Measurements from ENCODE around the gene SLC16A10.
"Not testable (repeated sequence)": the region's sequence is repeated elsewhere in the genome, so short reads cannot be mapped to it uniquely, and the experiment has no call there.

Gene SLC16A10

GRCh38 chr6:111220383-111221031 is 133.2 kb downstream of the SLC16A10 start:
- DNase-seq (ENCODE audit: low spot score): no peak

- no peak for DNase-seq (ENCODE audit: low spot score)
Measured at GRCh38 chr6:111221804-111222203, 134.5 kb downstream of the SLC16A10 start.

GRCh38 chr6:111222341-111222740 is 135.0 kb downstream of the SLC16A10 start:
- no peak for DNase-seq (ENCODE audit: low spot score)

- peak; percentile 37 for DNase-seq (ENCODE audit: low spot score)
Measured at GRCh38 chr6:111228094-111228493, 140.8 kb downstream of the SLC16A10 start.

GRCh38 chr6:111230351-111231089 is 143.2 kb downstream of the SLC16A10 start:
- peak; percentile 74 for DNase-seq (ENCODE audit: low spot score)

- no peak for DNase-seq (ENCODE audit: low spot score)
Measured at GRCh38 chr6:111231090-111231459, 143.8 kb downstream of the SLC16A10 start.

- DNase-seq (ENCODE audit: low spot score): no peak
Measured at GRCh38 chr6:111237852-111238251, 150.5 kb downstream of the SLC16A10 start.

- no peak for DNase-seq (ENCODE audit: low spot score)
Measured at GRCh38 chr6:111238464-111239119, 151.3 kb downstream of the SLC16A10 start.

GRCh38 chr6:111239461-111239860 is 152.2 kb downstream of the SLC16A10 start:
- no peak for DNase-seq (ENCODE audit: low spot score)

GRCh38 chr6:111242452-111242851 is 155.1 kb downstream of the SLC16A10 start:
- no peak for DNase-seq (ENCODE audit: low spot score)

GRCh38 chr6:111243095-111243494 is 155.8 kb downstream of the SLC16A10 start:
- no peak for DNase-seq (ENCODE audit: low spot score)

GRCh38 chr6:111248789-111249188 is 161.5 kb downstream of the SLC16A10 start:
- DNase-seq (ENCODE audit: low spot score): no peak

- DNase-seq (ENCODE audit: low spot score): no peak
Measured at GRCh38 chr6:111250791-111251354, 163.6 kb downstream of the SLC16A10 start.

- DNase-seq (ENCODE audit: low spot score): no peak
Measured at GRCh38 chr6:111252726-111253125, 165.4 kb downstream of the SLC16A10 start.

GRCh38 chr6:111254004-111254778 is 166.9 kb downstream of the SLC16A10 start:
- DNase-seq (ENCODE audit: low spot score): no peak

GRCh38 chr6:111254779-111255166 is 167.5 kb downstream of the SLC16A10 start:
- DNase-seq (ENCODE audit: low spot score): no peak

GRCh38 chr6:111255838-111256237 is 168.5 kb downstream of the SLC16A10 start:
- DNase-seq (ENCODE audit: low spot score): not testable (repeated sequence)

GRCh38 chr6:111256646-111257045 is 169.3 kb downstream of the SLC16A10 start:
- peak; percentile 25 for DNase-seq (ENCODE audit: low spot score)

- no peak for DNase-seq (ENCODE audit: low spot score)
Measured at GRCh38 chr6:111258010-111258409, 170.7 kb downstream of the SLC16A10 start.

- DNase-seq (ENCODE audit: low spot score): peak; percentile 63
Measured at GRCh38 chr6:111258615-111259088, 171.3 kb downstream of the SLC16A10 start.

GRCh38 chr6:111259089-111259831 is 172.0 kb downstream of the SLC16A10 start:
- peak; percentile 98 for DNase-seq (ENCODE audit: low spot score)
